Testis (tissue), 3 donors: ENCODE measurements around the gene GATA5. TPM values are rescaled to one million over a fixed set of nuclear protein-coding genes. Genes with fewer than 3 reads are reported as not detected.

Source experiments
- DNase-seq: peaks from one replicate; pipeline ENCODE4 v3.0.0-alpha.2; 2019
- H3K27ac ChIP-seq, 2 donors: fragments of 200-600 bp; sonication (generic); one replicate each; pipeline ENCODE4 v1.5.1; 2019
- H3K27me3 ChIP-seq: fragments of 200-600 bp; sonication (generic); one replicate; pipeline ENCODE4 v1.5.1; 2019
- H3K36me3 ChIP-seq: fragments of 200-600 bp; sonication (generic); one replicate; pipeline ENCODE4 v1.5.1; 2017; ENCODE audit warnings: low read depth; ENCODE audit errors: missing control alignments
- H3K4me1 ChIP-seq: fragments of 200-600 bp; sonication (generic); one replicate; pipeline ENCODE4 v1.5.1; 2019
- H3K4me3 ChIP-seq, 2 donors: fragments of 200-600 bp; sonication (generic); one replicate each; pipeline ENCODE4 v1.5.1; 2017 to 2019
- H3K9me3 ChIP-seq: fragments of 200-600 bp; sonication (generic); one replicate; pipeline ENCODE4 v1.5.1; 2017
- CTCF ChIP-seq, 3 experiments: fragments of 450-650 bp in 2 of 3; fragments of 200-600 bp in 1 of 3; sonication (generic) in 1 of 3; IDR thresholded peaks; one replicate each; pipeline ENCODE4 v1.5.1; 2016 to 2019; ENCODE audit warnings: antibody characterized with exemption in 3 of 3, mild to moderate bottlenecking in 2 of 3, moderate library complexity in 1 of 3
- POLR2A ChIP-seq: fragments of 450-650 bp; IDR thresholded peaks from one replicate; pipeline ENCODE4 v1.6.1; 2017; ENCODE audit warnings: antibody characterized with exemption, mild to moderate bottlenecking, moderate library complexity
- whole genome bisulfite sequencing, 2 donors: methylation state at CpG; one replicate each; pipeline ENCODE4 v1.1.5; 2018; 5-methylcytosine and 5-hydroxymethylcytosine counted together
- intact Hi-C: fragments of 100-400 bp; cut with DNase I; formaldehyde crosslinking; loops from one replicate; pipeline ENCODE4 v1.15.1; 2023; ENCODE audit warnings: low total_unique reads
- polyA plus RNA-seq: library from polyadenylated mRNA; stranded (reverse); fragments of 350-450 nt; fragmentation: Illumina TruSeq; extraction: RNeasy Lipid Tissue Mini Kit (QIAGEN cat#74804); gene quantifications from one replicate; pipeline ENCODE4 v1.2.3, GENCODE V29; 2014; ENCODE audit warnings: low read depth, low replicate concordance; ENCODE audit not compliant: insufficient read depth
- total RNA-seq, 2 donors: library from RNA; depleted of rRNA; stranded (reverse); fragments of >200 nt; gene quantifications; one replicate each; pipeline ENCODE4 v1.2.3, GENCODE V29; 2016

The GATA5 gene
- total and polyA plus RNA-seq, 3 donors from 2014 or later: 19.0 to 70.6 (median 54.5) TPM

DNA sequence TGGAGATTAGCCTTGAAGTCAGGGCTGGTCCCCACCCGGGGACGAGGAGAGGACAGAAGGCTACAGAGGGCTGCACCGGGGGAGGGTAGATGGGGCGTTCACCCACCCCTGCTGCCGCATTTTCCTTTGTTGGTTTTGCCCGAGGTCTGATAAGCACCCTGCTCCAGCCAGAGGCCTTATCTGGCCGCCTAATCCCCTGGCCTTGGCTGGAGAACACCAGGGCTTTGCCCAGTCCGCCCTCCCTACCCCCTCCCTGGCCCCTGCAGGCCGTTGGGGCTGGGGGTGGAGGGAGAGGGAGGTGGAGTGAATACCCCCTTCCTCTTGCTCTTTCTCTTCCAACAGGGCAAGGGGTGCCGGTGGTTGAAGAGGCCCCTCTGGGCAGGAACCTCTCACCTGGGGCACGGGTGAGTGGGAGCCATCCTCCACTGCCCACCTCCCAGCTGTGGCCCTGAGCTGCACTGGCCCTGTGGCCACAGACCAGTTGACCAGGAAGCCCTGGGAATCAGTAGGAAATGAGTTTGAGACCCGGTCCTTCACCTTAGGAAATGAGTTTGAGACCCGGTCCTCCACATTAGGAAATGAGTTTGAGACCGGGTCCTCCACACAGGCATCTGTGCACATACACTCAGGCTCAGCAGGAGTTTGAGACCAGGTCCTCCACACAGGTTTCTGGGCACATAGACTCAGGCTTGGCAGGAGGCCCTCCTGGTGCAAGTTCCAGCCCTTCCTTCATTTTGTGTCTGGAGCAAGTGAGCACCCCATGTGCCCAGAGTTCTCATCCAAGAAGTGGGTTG lies 12.0 kb upstream of the GATA5 start:
- Histone ChIP-seq H3K27me3 (no peaks in the 10 kb centered on the region), H3K4me1 (peaks cover 46% of the 10 kb centered on the region), H3K27ac (no peak overlapping the region), H3K36me3 (no peaks in the 10 kb centered on the region), H3K9me3 (no peaks in the 10 kb centered on the region), H3K4me3 (no peak overlapping the region)
- WGBS, 2 donors: 53 to 60% methylated on average over 10 to 14 of the region's 14 CpGs
- no peak for TF ChIP-seq CTCF (IDR thresholded peaks at IDR 0.05)
- no peak for TF ChIP-seq POLR2A
- intact Hi-C loops: no loop called here
- DNase-seq: peak; percentile 76

DNA sequence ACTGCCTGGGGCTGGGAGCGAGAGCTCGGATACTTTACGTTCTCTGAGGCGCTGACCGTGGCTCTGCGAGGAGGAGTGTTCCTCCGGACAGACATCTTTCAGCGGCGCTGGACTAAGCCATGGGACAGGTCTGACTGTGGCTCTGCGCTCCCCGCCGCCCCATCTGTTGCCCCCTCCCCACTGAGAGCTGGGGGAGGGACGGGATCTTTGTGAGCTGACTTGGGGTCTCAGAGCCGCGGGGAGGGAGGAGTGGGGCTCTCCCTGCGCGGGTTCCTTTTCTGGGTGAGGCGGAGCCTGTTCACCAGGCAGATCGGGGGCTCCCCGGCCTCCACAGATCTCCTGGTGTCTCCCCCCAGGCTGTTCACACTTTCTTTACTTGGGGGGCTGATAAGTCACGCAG lies 11.3 kb upstream of the GATA5 start:
- peaks cover 44% of the 10 kb centered on the region for H3K4me1 ChIP-seq
- no peak for TF ChIP-seq POLR2A
- no peak for TF ChIP-seq CTCF (IDR thresholded peaks at IDR 0.05)
- intact Hi-C loops: no loop called here
- H3K9me3 ChIP-seq: no peaks in the 10 kb centered on the region
- no peaks in the 10 kb centered on the region for H3K36me3 ChIP-seq
- WGBS, 2 donors: 67 to 72% methylated on average over 8 to 21 of the region's 21 CpGs
- no peak overlapping the region for H3K27ac ChIP-seq
- no peaks in the 10 kb centered on the region for H3K27me3 ChIP-seq
- DNase-seq: peak; percentile 58
- no peak overlapping the region for H3K4me3 ChIP-seq

- TF ChIP-seq CTCF (IDR thresholded peaks at IDR 0.05) (no peak), POLR2A (no peak)
- Histone ChIP-seq H3K36me3 (no peaks in the 10 kb centered on the region), H3K9me3 (no peaks in the 10 kb centered on the region), H3K4me1 (peaks cover 48% of the 10 kb centered on the region), H3K4me3 (no peak overlapping the region), H3K27me3 (no peaks in the 10 kb centered on the region), H3K27ac (no peak overlapping the region)
- WGBS, 2 donors: 82% methylated on average over 13 of the region's 13 CpGs; no CpG with 5 or more reads in 1 of the 2 donors
- intact Hi-C loops: no loop called here
- no peak for DNase-seq
These were observed 10.7 kb upstream of the GATA5 start for GRCh38 chr20:62486484-62486883.

DNA sequence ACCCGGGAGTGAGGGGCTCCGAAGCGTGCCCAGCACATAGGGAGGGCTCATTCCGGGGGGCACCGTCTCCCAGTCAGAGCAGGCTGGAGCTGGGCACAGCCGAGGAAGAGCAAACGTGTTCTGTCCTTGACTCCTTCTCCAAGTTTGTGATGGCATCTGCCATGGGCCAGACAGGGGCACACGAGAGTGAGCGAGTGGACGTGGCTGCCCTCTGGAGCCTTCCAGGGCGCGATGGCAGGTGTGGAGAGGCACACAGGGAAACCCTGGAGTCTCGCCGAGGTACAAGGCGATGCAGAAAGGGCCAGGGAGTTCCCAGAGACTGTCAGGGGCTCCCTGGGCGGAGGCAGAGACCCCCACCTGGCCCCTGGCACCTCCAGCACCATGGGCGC lies 9.9 kb upstream of the GATA5 start:
- Histone ChIP-seq H3K4me3 (no peak overlapping the region), H3K4me1 (peaks cover 51% of the 10 kb centered on the region), H3K36me3 (no peaks in the 10 kb centered on the region), H3K9me3 (no peaks in the 10 kb centered on the region), H3K27ac (peak overlapping the region in 1 of 2 donors; percentile 10), H3K27me3 (no peaks in the 10 kb centered on the region)
- 57 to 76% methylated on average over 13 to 17 of the region's 17 CpGs for WGBS, 2 donors
- no peak for TF ChIP-seq POLR2A
- TF ChIP-seq CTCF (IDR thresholded peaks at IDR 0.05): no peak
- intact Hi-C loops: no loop called here
- no peak for DNase-seq
